Osteoblast (primary cell): ENCODE results near the gene CDC26. TPM values are rescaled to one million over a fixed set of nuclear protein-coding genes. Genes with fewer than 3 reads are reported as not detected.

ENCODE experiments used
- DNase-seq: peaks from one replicate; pipeline ENCODE4 v3.0.0; 2011; ENCODE audit warnings: low spot score, mixed read lengths; ENCODE audit not compliant: insufficient read length; ENCODE audit errors: missing footprints
- H2AFZ ChIP-seq: 2 replicates; pipeline ENCODE4 v1.6.0; 2011; ENCODE audit warnings: mild to moderate bottlenecking, low read length
- H3K27ac ChIP-seq: 2 replicates; pipeline ENCODE4 v1.5.1; 2011; ENCODE audit warnings: mild to moderate bottlenecking, low read depth, low read length, moderate library complexity
- H3K27me3 ChIP-seq: 2 replicates; pipeline ENCODE4 v1.6.0; 2012; ENCODE audit warnings: mild to moderate bottlenecking, control low read depth, inconsistent platforms, low read length, moderate library complexity; ENCODE audit not compliant: insufficient read depth
- H3K36me3 ChIP-seq: 2 replicates; pipeline ENCODE4 v1.5.1; 2011; ENCODE audit warnings: mild to moderate bottlenecking, low read length, control low read depth, moderate library complexity; ENCODE audit not compliant: insufficient read depth
- H3K4me1 ChIP-seq: 2 replicates; pipeline ENCODE4 v1.5.1; 2011; ENCODE audit warnings: mild to moderate bottlenecking, low read length, control low read depth, moderate library complexity; ENCODE audit not compliant: insufficient read depth
- H3K4me2 ChIP-seq: 2 replicates; pipeline ENCODE4 v1.6.0; 2011; ENCODE audit warnings: mild to moderate bottlenecking, low read length; ENCODE audit not compliant: insufficient read depth
- H3K4me3 ChIP-seq: fragments of 200-600 bp; sonication (generic); 3 replicates; pipeline ENCODE4 v1.5.1; 2012; ENCODE audit warnings: mild to moderate bottlenecking, low read length, inconsistent platforms; ENCODE audit not compliant: insufficient read depth
- H3K79me2 ChIP-seq: 2 replicates; pipeline ENCODE4 v1.6.0; 2012; ENCODE audit warnings: mild to moderate bottlenecking, low read length, control low read depth, inconsistent platforms; ENCODE audit not compliant: insufficient read depth
- H3K9me3 ChIP-seq: 2 replicates; pipeline ENCODE4 v1.5.1; 2011; ENCODE audit warnings: low read depth, low read length, control low read depth
- H4K20me1 ChIP-seq: 2 replicates; pipeline ENCODE4 v1.6.0; 2012; ENCODE audit warnings: mild to moderate bottlenecking, low read length, control low read depth; ENCODE audit not compliant: insufficient read depth
- CTCF ChIP-seq: IDR thresholded peaks from 2 replicates; pipeline ENCODE4 v1.5.1; 2011; ENCODE audit warnings: mild to moderate bottlenecking, low read depth, low read length, moderate library complexity; ENCODE audit errors: extremely low read depth
- total RNA-seq: library from RNA; depleted of rRNA; stranded (reverse); fragments of >200 nt; gene quantifications from 2 replicates; pipeline ENCODE4 v1.2.3, GENCODE V29; 2012

CDC26 gene
- total RNA-seq, 1 donor: 27.9 TPM

- Histone ChIP-seq H3K4me3 (no peak overlapping the region), H3K27ac (no peak overlapping the region), H3K27me3 (no peaks in the 10 kb centered on the region), H3K9me3 (no peaks in the 10 kb centered on the region), H3K79me2 (no peaks in the 10 kb centered on the region), H4K20me1 (no peaks in the 10 kb centered on the region), H3K4me2 (no peak overlapping the region), H2AFZ (no peak overlapping the region), H3K4me1 (no peaks in the 10 kb centered on the region), H3K36me3 (peaks cover 45% of the 10 kb centered on the region)
- no peak for DNase-seq
- TF ChIP-seq CTCF: no peak
These were observed 18.0 kb upstream of the CDC26 start for GRCh38 chr9:113293285-113293878.

- no peaks in the 10 kb centered on the region for H4K20me1 ChIP-seq
- no peak overlapping the region for H3K4me3 ChIP-seq
- H3K27ac ChIP-seq: no peak overlapping the region
- DNase-seq: no peak
- no peaks in the 10 kb centered on the region for H3K4me1 ChIP-seq
- H3K79me2 ChIP-seq: no peaks in the 10 kb centered on the region
- peaks cover 72% of the 10 kb centered on the region for H3K36me3 ChIP-seq
- no peaks in the 10 kb centered on the region for H3K27me3 ChIP-seq
- H2AFZ ChIP-seq: no peak overlapping the region
- no peak for TF ChIP-seq CTCF
- no peaks in the 10 kb centered on the region for H3K9me3 ChIP-seq
- no peak overlapping the region for H3K4me2 ChIP-seq
These were observed 14.8 kb upstream of the CDC26 start for GRCh38 chr9:113290052-113290607.

GRCh38 chr9:113289091-113289490, 13.7 kb upstream of the CDC26 start:
- H3K4me1 ChIP-seq: no peaks in the 10 kb centered on the region
- H3K4me3 ChIP-seq: no peak overlapping the region
- H3K79me2 ChIP-seq: no peaks in the 10 kb centered on the region
- H3K36me3 ChIP-seq: peaks cover 83% of the 10 kb centered on the region
- H3K4me2 ChIP-seq: no peak overlapping the region
- no peaks in the 10 kb centered on the region for H3K9me3 ChIP-seq
- no peak overlapping the region for H3K27ac ChIP-seq
- no peak for TF ChIP-seq CTCF
- H3K27me3 ChIP-seq: no peaks in the 10 kb centered on the region
- DNase-seq: no peak
- no peaks in the 10 kb centered on the region for H4K20me1 ChIP-seq
- H2AFZ ChIP-seq: no peak overlapping the region

- Histone ChIP-seq H3K27ac (no peak overlapping the region), H3K9me3 (no peaks in the 10 kb centered on the region), H3K4me1 (peaks cover 3% of the 10 kb centered on the region), H3K27me3 (no peaks in the 10 kb centered on the region), H2AFZ (no peak overlapping the region), H3K36me3 (peaks cover 85% of the 10 kb centered on the region), H3K79me2 (peaks cover 21% of the 10 kb centered on the region), H3K4me2 (no peak overlapping the region), H4K20me1 (peaks cover 3% of the 10 kb centered on the region), H3K4me3 (no peak overlapping the region)
- no peak for TF ChIP-seq CTCF
- DNase-seq: no peak
These were observed 6.0 kb upstream of the CDC26 start for GRCh38 chr9:113281356-113281755.
